Adrenal gland (tissue), 5 donors: Measurements from ENCODE around the gene VIPR2.

Source experiments
- POLR2A ChIP-seq, 2 donors: fragments of 450-650 bp; IDR thresholded peaks; one replicate each; pipeline ENCODE4 v1.6.1; 2017; ENCODE audit warnings: antibody characterized with exemption in 2 of 2, mild to moderate bottlenecking in 2 of 2, moderate library complexity in 1 of 2
- TF ChIP-seq, protein P1 (sequence below), 6 experiments: fragments of 450-650 bp in 4 of 6; fragments of 200-600 bp in 2 of 6; sonication (generic) in 1 of 6; IDR thresholded peaks; 1 replicate in 5 of 6; 2 replicates in 1 of 6; pipeline versions ENCODE4 v1.5.1 to v1.8.0; 2016 to 2021; ENCODE audit warnings: antibody characterized with exemption in 6 of 6, mild to moderate bottlenecking in 2 of 6, moderate library complexity in 1 of 6
- donor health status: DM: no; HTN: no; CAD: no.

DNA sequence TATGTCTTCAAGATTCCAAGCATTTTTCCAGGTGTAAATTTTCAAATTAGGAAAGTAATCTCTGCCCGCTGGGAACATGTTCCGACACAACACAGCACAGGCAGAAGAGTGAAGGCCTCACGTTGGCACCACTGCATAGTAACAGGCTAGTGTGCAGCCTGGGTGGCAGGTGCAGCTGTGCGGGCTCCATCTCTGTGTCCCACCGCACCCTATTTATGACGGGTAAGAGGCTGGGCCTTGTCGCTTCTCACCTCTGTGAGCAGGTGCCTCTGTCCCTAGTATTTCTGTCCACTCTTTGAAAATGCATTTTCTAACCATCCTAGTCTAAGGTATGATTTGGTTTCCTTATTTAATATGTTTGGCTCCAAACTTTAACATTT is 24.1 kb downstream of the VIPR2 start:
- TF ChIP-seq, protein P1, sequence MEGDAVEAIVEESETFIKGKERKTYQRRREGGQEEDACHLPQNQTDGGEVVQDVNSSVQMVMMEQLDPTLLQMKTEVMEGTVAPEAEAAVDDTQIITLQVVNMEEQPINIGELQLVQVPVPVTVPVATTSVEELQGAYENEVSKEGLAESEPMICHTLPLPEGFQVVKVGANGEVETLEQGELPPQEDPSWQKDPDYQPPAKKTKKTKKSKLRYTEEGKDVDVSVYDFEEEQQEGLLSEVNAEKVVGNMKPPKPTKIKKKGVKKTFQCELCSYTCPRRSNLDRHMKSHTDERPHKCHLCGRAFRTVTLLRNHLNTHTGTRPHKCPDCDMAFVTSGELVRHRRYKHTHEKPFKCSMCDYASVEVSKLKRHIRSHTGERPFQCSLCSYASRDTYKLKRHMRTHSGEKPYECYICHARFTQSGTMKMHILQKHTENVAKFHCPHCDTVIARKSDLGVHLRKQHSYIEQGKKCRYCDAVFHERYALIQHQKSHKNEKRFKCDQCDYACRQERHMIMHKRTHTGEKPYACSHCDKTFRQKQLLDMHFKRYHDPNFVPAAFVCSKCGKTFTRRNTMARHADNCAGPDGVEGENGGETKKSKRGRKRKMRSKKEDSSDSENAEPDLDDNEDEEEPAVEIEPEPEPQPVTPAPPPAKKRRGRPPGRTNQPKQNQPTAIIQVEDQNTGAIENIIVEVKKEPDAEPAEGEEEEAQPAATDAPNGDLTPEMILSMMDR (IDR thresholded peaks at IDR 0.05) = no peak
- TF ChIP-seq POLR2A (IDR thresholded peaks at IDR 0.05) = no peak
